Measurements from ENCODE around the gene EXOSC10. TPM values are rescaled to one million over a fixed set of nuclear protein-coding genes. Genes with fewer than 3 reads are reported as not detected.

The EXOSC10 gene
- total and polyA plus RNA-seq, 10 donors = 27.5 to 66.3 (median 55.4) TPM

- H3K36me3 ChIP-seq = peaks cover 20 to 100% (median 97%) of the 10 kb centered on the region in 6 donors
- TF ChIP-seq CTCF (IDR thresholded peaks at IDR 0.05 in 8 of 11, conservative IDR thresholded peaks at IDR 0.05 in 3 of 11) (no peak), POLR2A (IDR thresholded peaks at IDR 0.05) (no peak), POLR2AphosphoS5 (IDR thresholded peaks at IDR 0.05) (no peak)
These were observed 30.2 kb upstream of the EXOSC10 start for GRCh38 chr1:11129649-11130390.

GRCh38 chr1:11126569-11126968 is 26.9 kb upstream of the EXOSC10 start:
- Histone ChIP-seq H3K27me3 (replicated peaks in 1 of 7) (no peaks in the 10 kb centered on the region), H3K9me3 (no peaks in the 10 kb centered on the region), H3K4me3 (no peak overlapping the region), H3K36me3 (peaks cover 20 to 100% (median 98%) of the 10 kb centered on the region in 6 donors), H3K4me1 (no peaks in the 10 kb centered on the region), H3K27ac (no peak overlapping the region)
- TF ChIP-seq POLR2A (IDR thresholded peaks at IDR 0.05) (no peak), POLR2AphosphoS5 (IDR thresholded peaks at IDR 0.05) (no peak), CTCF (IDR thresholded peaks at IDR 0.05 in 8 of 11, conservative IDR thresholded peaks at IDR 0.05 in 3 of 11) (no peak)
- intact Hi-C loops (cut with DNase I; ENCODE audit: low total_unique reads) = no loop called here
- WGBS, 5 donors = 82 to 92% (median 88%) methylated on average over 5 of the region's 5 CpGs
- no peak for DNase-seq

More at GRCh38 chr1:11129649-11130390, 30.2 kb upstream of the EXOSC10 start:
- H3K9me3 ChIP-seq = no peaks in the 10 kb centered on the region
- WGBS, 5 donors = 90 to 96% (median 92%) methylated on average over 15 of the region's 15 CpGs
- intact Hi-C loops (cut with DNase I; ENCODE audit: low total_unique reads) = no loop called here
- no peaks in the 10 kb centered on the region for H3K4me1 ChIP-seq
- no peak overlapping the region for H3K27ac ChIP-seq
- no peaks in the 10 kb centered on the region for H3K27me3 ChIP-seq (replicated peaks in 1 of 7)
- no peak for DNase-seq
- H3K4me3 ChIP-seq = no peak overlapping the region

- WGBS, 5 donors = 86 to 92% (median 89%) methylated on average over 5 of the region's 5 CpGs
- Histone ChIP-seq H3K36me3 (peaks cover 20 to 100% (median 98%) of the 10 kb centered on the region in 6 donors), H3K27ac (no peak overlapping the region), H3K4me1 (no peaks in the 10 kb centered on the region), H3K4me3 (no peak overlapping the region), H3K27me3 (replicated peaks in 1 of 7) (no peaks in the 10 kb centered on the region), H3K9me3 (no peaks in the 10 kb centered on the region)
- TF ChIP-seq CTCF (IDR thresholded peaks at IDR 0.05 in 8 of 11, conservative IDR thresholded peaks at IDR 0.05 in 3 of 11) = no peak
- no peak for TF ChIP-seq POLR2AphosphoS5 (IDR thresholded peaks at IDR 0.05)
- no peak for TF ChIP-seq POLR2A (IDR thresholded peaks at IDR 0.05)
- intact Hi-C loops (cut with DNase I; ENCODE audit: low total_unique reads) = no loop called here
- DNase-seq = no peak
These were observed 26.3 kb upstream of the EXOSC10 start for GRCh38 chr1:11125931-11126330.

- Histone ChIP-seq H3K9me3 (no peaks in the 10 kb centered on the region), H3K36me3 (peaks cover 17 to 100% (median 97%) of the 10 kb centered on the region in 6 donors), H3K4me3 (no peak overlapping the region), H3K27ac (no peak overlapping the region), H3K27me3 (replicated peaks in 1 of 7) (no peaks in the 10 kb centered on the region), H3K4me1 (no peaks in the 10 kb centered on the region)
- WGBS, 5 donors = 89 to 96% (median 93%) methylated on average over 3 of the region's 3 CpGs
- TF ChIP-seq POLR2A (IDR thresholded peaks at IDR 0.05) (no peak), POLR2AphosphoS5 (IDR thresholded peaks at IDR 0.05) (no peak), CTCF (IDR thresholded peaks at IDR 0.05 in 8 of 11, conservative IDR thresholded peaks at IDR 0.05 in 3 of 11) (no peak)
- no peak for DNase-seq
- intact Hi-C loops (cut with DNase I; ENCODE audit: low total_unique reads) = no loop called here
These were observed 25.3 kb upstream of the EXOSC10 start for GRCh38 chr1:11124965-11125364.

Data from spleen (tissue), 11 donors.